ENCODE measurements around the gene TP53I13. TPM values are rescaled to one million over a fixed set of nuclear protein-coding genes. Genes with fewer than 3 reads are reported as not detected.
A peak's percentile ranks its signal among the peaks of the same experiment; 100 is the strongest.

TP53I13 gene
- total and polyA plus RNA-seq, 10 of the 15 experiments (the other 5 are each of a cell fraction or from before 2014, with no cell fraction given): 0.31 to 45.1 (median 19.5) TPM; not detected in 1

- under 1% methylated on average over 16 of the region's 16 CpGs for WGBS (ENCODE audit: insufficient coverage, insufficient replicate concordance, low lambda C conversion rate, missing lambda C conversion rate)
- no peak for DNase-seq (ENCODE audit: low read depth, low spot score)
- TF ChIP-seq, protein P1, sequence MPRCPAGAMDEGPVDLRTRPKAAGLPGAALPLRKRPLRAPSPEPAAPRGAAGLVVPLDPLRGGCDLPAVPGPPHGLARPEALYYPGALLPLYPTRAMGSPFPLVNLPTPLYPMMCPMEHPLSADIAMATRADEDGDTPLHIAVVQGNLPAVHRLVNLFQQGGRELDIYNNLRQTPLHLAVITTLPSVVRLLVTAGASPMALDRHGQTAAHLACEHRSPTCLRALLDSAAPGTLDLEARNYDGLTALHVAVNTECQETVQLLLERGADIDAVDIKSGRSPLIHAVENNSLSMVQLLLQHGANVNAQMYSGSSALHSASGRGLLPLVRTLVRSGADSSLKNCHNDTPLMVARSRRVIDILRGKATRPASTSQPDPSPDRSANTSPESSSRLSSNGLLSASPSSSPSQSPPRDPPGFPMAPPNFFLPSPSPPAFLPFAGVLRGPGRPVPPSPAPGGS (IDR thresholded peaks at IDR 0.05; ENCODE audit: borderline replicate concordance, insufficient read depth, low read depth, low read length, poor library complexity, severe bottlenecking): no peak
- TF ChIP-seq RAD21 (IDR thresholded peaks at IDR 0.05; ENCODE audit: insufficient read depth, low read depth, low read length): peak; percentile 47
- TF ChIP-seq EP300 (IDR thresholded peaks at IDR 0.05; ENCODE audit: borderline replicate concordance in 1 of 2, control insufficient read depth in 1 of 2, low read depth in 2 of 2, low read length in 2 of 2): no peak
- TF ChIP-seq, protein P2, sequence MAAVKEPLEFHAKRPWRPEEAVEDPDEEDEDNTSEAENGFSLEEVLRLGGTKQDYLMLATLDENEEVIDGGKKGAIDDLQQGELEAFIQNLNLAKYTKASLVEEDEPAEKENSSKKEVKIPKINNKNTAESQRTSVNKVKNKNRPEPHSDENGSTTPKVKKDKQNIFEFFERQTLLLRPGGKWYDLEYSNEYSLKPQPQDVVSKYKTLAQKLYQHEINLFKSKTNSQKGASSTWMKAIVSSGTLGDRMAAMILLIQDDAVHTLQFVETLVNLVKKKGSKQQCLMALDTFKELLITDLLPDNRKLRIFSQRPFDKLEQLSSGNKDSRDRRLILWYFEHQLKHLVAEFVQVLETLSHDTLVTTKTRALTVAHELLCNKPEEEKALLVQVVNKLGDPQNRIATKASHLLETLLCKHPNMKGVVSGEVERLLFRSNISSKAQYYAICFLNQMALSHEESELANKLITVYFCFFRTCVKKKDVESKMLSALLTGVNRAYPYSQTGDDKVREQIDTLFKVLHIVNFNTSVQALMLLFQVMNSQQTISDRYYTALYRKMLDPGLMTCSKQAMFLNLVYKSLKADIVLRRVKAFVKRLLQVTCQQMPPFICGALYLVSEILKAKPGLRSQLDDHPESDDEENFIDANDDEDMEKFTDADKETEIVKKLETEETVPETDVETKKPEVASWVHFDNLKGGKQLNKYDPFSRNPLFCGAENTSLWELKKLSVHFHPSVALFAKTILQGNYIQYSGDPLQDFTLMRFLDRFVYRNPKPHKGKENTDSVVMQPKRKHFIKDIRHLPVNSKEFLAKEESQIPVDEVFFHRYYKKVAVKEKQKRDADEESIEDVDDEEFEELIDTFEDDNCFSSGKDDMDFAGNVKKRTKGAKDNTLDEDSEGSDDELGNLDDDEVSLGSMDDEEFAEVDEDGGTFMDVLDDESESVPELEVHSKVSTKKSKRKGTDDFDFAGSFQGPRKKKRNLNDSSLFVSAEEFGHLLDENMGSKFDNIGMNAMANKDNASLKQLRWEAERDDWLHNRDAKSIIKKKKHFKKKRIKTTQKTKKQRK (IDR thresholded peaks at IDR 0.05; ENCODE audit: low read depth, low read length): no peak
- TF ChIP-seq SKIL (IDR thresholded peaks at IDR 0.05; ENCODE audit: low read depth, poor library complexity, severe bottlenecking): no peak
- TF ChIP-seq, protein P3, sequence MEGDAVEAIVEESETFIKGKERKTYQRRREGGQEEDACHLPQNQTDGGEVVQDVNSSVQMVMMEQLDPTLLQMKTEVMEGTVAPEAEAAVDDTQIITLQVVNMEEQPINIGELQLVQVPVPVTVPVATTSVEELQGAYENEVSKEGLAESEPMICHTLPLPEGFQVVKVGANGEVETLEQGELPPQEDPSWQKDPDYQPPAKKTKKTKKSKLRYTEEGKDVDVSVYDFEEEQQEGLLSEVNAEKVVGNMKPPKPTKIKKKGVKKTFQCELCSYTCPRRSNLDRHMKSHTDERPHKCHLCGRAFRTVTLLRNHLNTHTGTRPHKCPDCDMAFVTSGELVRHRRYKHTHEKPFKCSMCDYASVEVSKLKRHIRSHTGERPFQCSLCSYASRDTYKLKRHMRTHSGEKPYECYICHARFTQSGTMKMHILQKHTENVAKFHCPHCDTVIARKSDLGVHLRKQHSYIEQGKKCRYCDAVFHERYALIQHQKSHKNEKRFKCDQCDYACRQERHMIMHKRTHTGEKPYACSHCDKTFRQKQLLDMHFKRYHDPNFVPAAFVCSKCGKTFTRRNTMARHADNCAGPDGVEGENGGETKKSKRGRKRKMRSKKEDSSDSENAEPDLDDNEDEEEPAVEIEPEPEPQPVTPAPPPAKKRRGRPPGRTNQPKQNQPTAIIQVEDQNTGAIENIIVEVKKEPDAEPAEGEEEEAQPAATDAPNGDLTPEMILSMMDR (IDR thresholded peaks at IDR 0.05 in 2 of 3, conservative IDR thresholded peaks at IDR 0.05 in 1 of 3; ENCODE audit: control insufficient read depth in 2 of 3, extremely low read depth in 1 of 3, insufficient read depth in 1 of 3, low read depth in 3 of 3, low read length in 3 of 3): peak; percentile 76 to 94 (median 93)
- no peak for TF ChIP-seq KAT2A (conservative IDR thresholded peaks at IDR 0.05; ENCODE audit: control insufficient read depth, low read depth, low read length)
- TF ChIP-seq TCF7 (IDR thresholded peaks at IDR 0.05; ENCODE audit: borderline replicate concordance): no peak
- peak; percentile 64 to 89 for TF ChIP-seq BHLHE40 (IDR thresholded peaks at IDR 0.05; ENCODE audit: borderline replicate concordance in 1 of 2, low read depth in 2 of 2, low read length in 1 of 2)
Observed at GRCh38 chr17:29617125-29617480, 48.6 kb downstream of the TP53I13 start.

More at GRCh38 chr17:29617125-29617480, 48.6 kb downstream of the TP53I13 start:
- Histone ChIP-seq H3K27me3 (replicated peaks in 1 of 2; ENCODE audit: control insufficient read depth in 2 of 2, insufficient read depth in 2 of 2, low read length in 1 of 2) (peaks cover 4 to 6% of the 10 kb centered on the region in 2 experiments; a peak in 3 of 4 replicates), H3K79me2 (ENCODE audit: control insufficient read depth, insufficient read depth, low read length) (no peaks in the 10 kb centered on the region), H3K9me3 (replicated peaks; ENCODE audit: control insufficient read depth, insufficient read depth, low read length) (no peaks in the 10 kb centered on the region; the same call in 2 of the 3 replicates), H3K9ac (ENCODE audit: control insufficient read depth, insufficient read depth, low read length) (peak overlapping the region; percentile 73; the same call in 1 of the 2 replicates), H2AFZ (ENCODE audit: control insufficient read depth, low read depth, low read length) (peak overlapping the region; percentile 85), H3K27ac (ENCODE audit: control insufficient read depth, insufficient read depth) (no peak overlapping the region; the same call in 1 of the 2 replicates), H4K20me1 (ENCODE audit: control insufficient read depth, insufficient read depth) (no peaks in the 10 kb centered on the region; the same call in 1 of the 2 replicates), H3K4me2 (ENCODE audit: control insufficient read depth, insufficient read depth) (peak overlapping the region; percentile 98), H3K4me3 (peak overlapping the region; percentile 67; the same call in 1 of the 2 replicates), H3K4me1 (ENCODE audit: control insufficient read depth, insufficient read depth, low read length) (peaks cover 38% of the 10 kb centered on the region), H3K36me3 (ENCODE audit: control insufficient read depth in 2 of 2, insufficient read depth in 2 of 2, low read length in 1 of 2) (no peaks in the 10 kb centered on the region)
- in situ Hi-C loops (cut with MboI) (no loop called here), intact Hi-C loops (cut with micrococcal nuclease; ENCODE audit: unreplicated experiment) (loop anchor here (10.0 kb wide), 2 partner anchors 82 to 318 kb away; partner anchors contain the start of gene SSH2)
- ATAC-seq (peak; percentile 82), FAIRE-seq (peak; percentile 75)
- no TSS peak for BruUV-seq (replicated peaks)
- ChIA-PET CTCF (interaction anchor here (0.6 to 7.1 kb wide), 79 partner anchors 10 to 1604 kb away, joined by 3 to 114 read pairs (median 5); partner anchors contain the start of genes ABHD15, ANKRD13B, NUFIP2 and SSH2), POLR2A (interaction anchor here (0.6 to 1.9 kb wide), 7 partner anchors 26 to 314 kb away, joined by 3 to 10 read pairs (median 4); partner anchors contain the start of genes GIT1 and SSH2), SMC1A (ENCODE audit: uncharacterized antibody, unreplicated experiment) (interaction anchor here (0.7 to 3.7 kb wide), 25 partner anchors 22 to 760 kb away, joined by 3 to 22 read pairs (median 4); partner anchors contain the start of genes ANKRD13B, SSH2 and TP53I13), RAD21 (ENCODE audit: unreplicated experiment) (interaction anchor here (0.5 to 4.1 kb wide), 26 partner anchors 10 to 476 kb away, joined by 3 to 65 read pairs (median 6); partner anchors contain the start of genes ABHD15, ANKRD13B and SSH2)
